Stimulated activated CD8-positive, alpha-beta memory T cell treated with anti-CD3 and anti-CD28 coated beads, Interleukin-4, amount 100 ng/mL, for 4 hours (primary cell): ENCODE results near the gene SGCG.
"Not testable (repeated sequence)": the region's sequence is repeated elsewhere in the genome, so short reads cannot be mapped to it uniquely, and the experiment has no call there.

ENCODE experiments used
- DNase-seq, 2 donors: peaks; one replicate each; pipeline ENCODE4 v3.0.0-alpha.2; 2020; ENCODE audit warnings: low read depth in 2 of 2, low spot score in 1 of 2

SGCG gene

GRCh38 chr13:23205807-23206206 lies 25.0 kb downstream of the SGCG start:
- DNase-seq, result no peak

GRCh38 chr13:23212671-23213070 lies 31.9 kb downstream of the SGCG start:
- no peak for DNase-seq

- no peak for DNase-seq
These were observed 50.5 kb downstream of the SGCG start for GRCh38 chr13:23231241-23231640.

GRCh38 chr13:23235994-23236393 lies 55.2 kb downstream of the SGCG start:
- no peak for DNase-seq

- DNase-seq, result no peak
These were observed 62.3 kb downstream of the SGCG start for GRCh38 chr13:23243066-23243465.

- not testable (repeated sequence) for DNase-seq
These were observed 67.6 kb downstream of the SGCG start for GRCh38 chr13:23248410-23248809.

GRCh38 chr13:23254506-23254905 lies 73.7 kb downstream of the SGCG start:
- DNase-seq, result no peak

GRCh38 chr13:23267571-23267970 lies 86.8 kb downstream of the SGCG start:
- DNase-seq, result no peak

GRCh38 chr13:23268441-23268840 lies 87.7 kb downstream of the SGCG start:
- DNase-seq, result no peak

GRCh38 chr13:23271331-23271730 lies 90.6 kb downstream of the SGCG start:
- DNase-seq, result no peak

- DNase-seq, result no peak
These were observed 92.7 kb downstream of the SGCG start for GRCh38 chr13:23273498-23273897.

GRCh38 chr13:23279321-23279720 lies 98.5 kb downstream of the SGCG start:
- no peak for DNase-seq

- no peak for DNase-seq
These were observed 107.8 kb downstream of the SGCG start for GRCh38 chr13:23288564-23288963.

GRCh38 chr13:23288995-23289394 lies 108.2 kb downstream of the SGCG start:
- DNase-seq, result no peak

- DNase-seq, result no peak
These were observed 109.2 kb downstream of the SGCG start for GRCh38 chr13:23289917-23290357.

- DNase-seq, result no peak
These were observed 111.8 kb downstream of the SGCG start for GRCh38 chr13:23292586-23292985.

- DNase-seq, result not testable (repeated sequence)
These were observed 134.1 kb downstream of the SGCG start for GRCh38 chr13:23314837-23315236.

GRCh38 chr13:23319883-23320224 lies 139.1 kb downstream of the SGCG start:
- DNase-seq, result no peak

- no peak for DNase-seq
These were observed 140.3 kb downstream of the SGCG start for GRCh38 chr13:23320926-23321534.

- DNase-seq, result no peak
These were observed 140.9 kb downstream of the SGCG start for GRCh38 chr13:23321535-23322241.

GRCh38 chr13:23322353-23323336 lies 141.9 kb downstream of the SGCG start:
- no peak for DNase-seq
